Left cardiac atrium (tissue), 4 donors: ENCODE measurements around the gene ZNF764. TPM values are rescaled to one million over a fixed set of nuclear protein-coding genes. Genes with fewer than 3 reads are reported as not detected.
"Not testable (repeated sequence)": the region's sequence is repeated elsewhere in the genome, so short reads cannot be mapped to it uniquely, and the experiment has no call there.

Experiments used
- ATAC-seq, 2 donors: fragments of 200-7000 bp; cut with Tn5 transposase; one replicate each; pipeline ENCODE4 v1.9.1; 2020; ENCODE audit warnings: mild to moderate bottlenecking in 2 of 2, moderate library complexity in 2 of 2
- DNase-seq: peaks from one replicate; pipeline ENCODE4 v3.0.0-alpha.2; 2020
- intact Hi-C, 2 donors: fragments of 100-400 bp; cut with DNase I; formaldehyde crosslinking; loops; one replicate each; pipeline versions ENCODE4 v1.14.1 to v1.15.1; 2022 to 2023
- total RNA-seq, 2 donors: library from RNA; stranded (reverse); fragmentation: NEBNext Ultra II Directional; extraction: Animal tissue kit (Norgen Biotek cat#: 25700); gene quantifications; one replicate each; pipeline ENCODE4 v1.2.1, GENCODE V29; 2021
- donor health status: DM: no; HTN: yes; CAD: no.
- donor health status: DM: no; HTN: yes; CAD: no; lungs with severe emphysema.
- donor health status: DM: yes; HTN: yes; CAD: no.
- donor health status: Dilated cardiomyopathy.

The ZNF764 gene
- total RNA-seq, 2 donors from 2014 or later: 5.7 to 8.7 TPM

GRCh38 chr16:30534368-30535105 lies 23.6 kb downstream of the ZNF764 start, which contains the start of gene ZNF747:
Gene ZNF747 (minus strand): TSS chr16:30534858. CDS start chr16:30534679, 179 bp downstream.
- DNase-seq (peak; percentile 94), ATAC-seq (peak; percentile 91 to 93)
- intact Hi-C loops: loop anchor here in 1 of 2 donors (2.0 kb wide), 1 partner anchor 24 kb away; the partner anchor contains the start of gene ZNF764

- intact Hi-C loops: loop anchor here in 1 of 2 donors (2.0 kb wide), 1 partner anchor 25 kb away; the partner anchor contains the start of gene ZNF764
- no peak for DNase-seq
These were observed 24.3 kb downstream of the ZNF764 start for GRCh38 chr16:30533748-30534367.

GRCh38 chr16:30533146-30533522 lies 25.0 kb downstream of the ZNF764 start:
- intact Hi-C loops: no loop called here
- no peak for DNase-seq

More at GRCh38 chr16:30533748-30534367, 24.3 kb downstream of the ZNF764 start:
- ATAC-seq: peak in 1 of 2 donors; percentile 6

GRCh38 chr16:30532285-30533145 lies 25.7 kb downstream of the ZNF764 start:
- DNase-seq: no peak
- intact Hi-C loops: no loop called here
- no peak for ATAC-seq

More at GRCh38 chr16:30533146-30533522, 25.0 kb downstream of the ZNF764 start:
- ATAC-seq: no peak

GRCh38 chr16:30530163-30531037 lies 27.8 kb downstream of the ZNF764 start:
- intact Hi-C loops: no loop called here
- no peak for DNase-seq
- ATAC-seq: no peak

DNA sequence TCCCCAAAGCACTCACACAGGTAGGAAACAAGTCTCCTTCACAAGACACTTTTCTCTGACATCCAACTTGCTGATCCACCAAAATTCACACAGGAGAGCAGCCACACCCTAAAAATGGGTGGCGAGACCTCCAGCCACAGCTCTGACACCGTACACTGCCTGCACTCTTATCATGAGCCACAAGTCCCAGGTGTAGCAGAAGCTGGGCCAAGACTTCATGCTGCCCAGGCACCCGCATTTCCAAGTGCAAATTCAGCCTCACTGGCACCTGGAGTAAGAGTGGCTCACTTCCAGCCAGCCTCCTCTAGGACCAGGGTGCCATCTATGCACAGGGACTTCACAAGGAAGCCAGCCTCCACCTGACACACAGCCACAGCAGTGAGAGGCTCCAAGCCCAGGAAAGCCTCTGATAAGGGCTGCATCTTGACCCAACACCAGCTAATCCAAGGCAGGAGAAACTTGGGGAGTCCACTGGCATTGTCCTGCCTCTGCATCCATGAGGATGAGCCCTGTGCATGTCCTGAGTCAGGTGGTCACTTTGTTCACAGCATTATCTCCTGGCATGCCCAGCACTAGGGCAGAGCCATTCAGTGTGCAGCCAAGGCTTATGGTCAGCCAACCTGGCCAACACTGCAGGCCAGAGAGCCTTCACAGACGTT lies 29.2 kb downstream of the ZNF764 start:
- intact Hi-C loops: loop anchor here in 1 of 2 donors (5.0 kb wide), 2 partner anchors 43 to 82 kb away; partner anchors contain the start of genes SEPHS2 and ZNF688
- ATAC-seq (no peak), DNase-seq (no peak)

- ATAC-seq (no peak), DNase-seq (no peak)
- intact Hi-C loops: loop anchor here in 1 of 2 donors (5.0 kb wide), 2 partner anchors 45 to 80 kb away; partner anchors contain the start of genes SEPHS2 and ZNF688
These were observed 30.5 kb downstream of the ZNF764 start for GRCh38 chr16:30527635-30528178.

GRCh38 chr16:30526823-30527634 lies 31.1 kb downstream of the ZNF764 start:
- intact Hi-C loops: loop anchor here in 1 of 2 donors (5.0 kb wide), 2 partner anchors 45 to 80 kb away; partner anchors contain the start of genes SEPHS2 and ZNF688
- ATAC-seq (peak; percentile 93 to 95), DNase-seq (peak; percentile 99)

DNA sequence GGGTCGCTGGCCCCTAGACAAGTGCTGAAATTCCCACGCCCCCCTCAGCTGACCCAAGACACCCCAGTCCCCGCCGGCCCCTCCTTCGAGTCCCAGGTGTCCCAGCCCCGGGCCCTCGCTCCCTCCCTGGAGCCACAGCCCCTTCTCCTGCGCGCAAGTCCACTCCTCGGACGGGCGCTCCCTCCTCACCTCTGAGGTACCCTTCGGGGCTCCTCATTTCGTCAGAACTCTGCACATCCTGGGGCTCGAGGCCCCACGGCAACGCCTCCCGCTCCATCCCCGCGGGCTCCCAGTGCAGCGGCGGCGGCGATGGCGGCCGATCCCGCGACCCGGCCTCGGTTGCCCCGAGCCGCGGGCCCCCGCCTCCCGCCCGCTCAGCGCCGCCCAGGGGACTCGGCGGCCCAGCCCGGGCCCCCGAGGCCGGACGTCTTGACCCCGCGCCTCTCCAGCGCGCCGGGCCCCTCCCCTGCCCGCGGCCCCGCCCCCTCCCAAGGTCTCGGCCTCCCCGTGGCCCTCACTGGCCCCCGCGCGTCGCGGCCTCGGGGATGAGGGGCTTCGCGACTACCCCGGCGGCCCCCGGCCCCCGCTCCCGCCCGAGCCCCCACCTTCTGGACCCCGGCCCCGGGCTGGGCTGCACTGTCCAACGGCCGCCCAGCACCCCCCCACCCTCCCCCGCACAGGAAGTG lies 31.9 kb downstream of the ZNF764 start, which contains the start of gene ZNF768:
Gene ZNF768, minus strand, starts transcription at position 430 of the 686 bp plus-strand sequence. Its CDS starts 153 bp downstream, at position 277.
- ATAC-seq (peak; percentile 58 to 67), DNase-seq (peak; percentile 70)
- intact Hi-C loops: loop anchor here in 1 of 2 donors (5.0 kb wide), 2 partner anchors 46 to 79 kb away; partner anchors contain the start of genes SEPHS2 and ZNF688

DNA sequence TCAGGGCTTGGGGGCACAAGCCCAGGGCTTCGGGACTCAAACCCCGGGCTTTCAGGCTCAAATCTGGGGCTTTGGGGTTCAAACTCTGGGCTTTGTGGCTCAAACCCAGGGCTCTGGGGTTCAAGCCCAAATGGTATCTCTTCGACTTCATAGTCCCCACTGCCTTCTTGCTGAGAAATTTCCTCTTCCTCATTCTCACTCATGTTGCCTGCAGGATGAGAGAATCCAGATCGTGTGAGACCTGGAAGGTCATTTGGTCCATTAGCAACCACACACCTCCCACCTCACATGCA lies 32.4 kb downstream of the ZNF764 start:
- DNase-seq: no peak
- ATAC-seq: no peak
- intact Hi-C loops: loop anchor here in 1 of 2 donors (5.0 kb wide), 2 partner anchors 47 to 78 kb away; partner anchors contain the start of genes SEPHS2 and ZNF688

GRCh38 chr16:30524575-30525568 lies 33.3 kb downstream of the ZNF764 start:
- ATAC-seq (no peak), DNase-seq (no peak)
- intact Hi-C loops: loop anchor here in 1 of 2 donors (5.0 kb wide), 2 partner anchors 47 to 78 kb away; partner anchors contain the start of genes SEPHS2 and ZNF688

DNA sequence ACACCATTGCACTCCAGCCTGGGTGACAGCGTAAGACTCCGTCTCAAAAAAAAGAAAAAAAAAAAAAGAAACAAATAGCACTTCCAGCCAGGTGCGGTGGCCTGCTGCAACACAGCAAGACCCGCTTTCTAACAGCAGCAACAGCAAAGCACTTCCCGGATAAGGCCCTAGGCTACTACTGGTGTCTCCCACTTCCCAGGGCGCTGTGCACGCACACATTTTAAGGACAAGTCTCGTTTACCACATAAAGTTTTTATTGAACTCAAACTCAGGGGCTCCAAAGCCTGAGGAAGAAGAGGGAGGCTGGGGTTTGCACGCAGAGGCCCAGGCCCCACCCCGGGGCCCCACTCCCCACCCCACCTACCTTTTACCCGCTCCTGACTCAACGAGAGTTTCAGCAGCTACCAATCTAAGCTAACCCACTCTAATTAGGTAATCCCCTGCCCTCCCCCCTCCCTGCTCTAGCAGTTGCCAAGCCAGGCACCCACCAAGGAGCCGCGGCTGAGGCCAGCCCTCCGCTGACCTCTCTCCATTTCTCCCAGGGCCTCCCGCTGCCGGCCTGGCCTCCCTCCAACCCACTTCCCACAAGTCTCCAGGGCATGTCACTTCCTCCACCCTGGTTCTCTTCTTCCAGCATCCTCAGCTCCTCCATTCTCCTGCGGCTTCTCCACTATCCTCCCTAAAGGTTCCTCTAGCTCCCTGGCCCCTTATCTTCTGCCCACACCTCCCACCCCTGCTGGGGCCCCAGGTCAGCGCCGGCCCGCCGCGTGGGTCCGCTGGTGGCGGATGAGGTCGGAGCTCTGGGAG lies 34.2 kb downstream of the ZNF764 start:
- no peak for ATAC-seq
- intact Hi-C loops: no loop called here
- DNase-seq: peak; percentile 51

DNA sequence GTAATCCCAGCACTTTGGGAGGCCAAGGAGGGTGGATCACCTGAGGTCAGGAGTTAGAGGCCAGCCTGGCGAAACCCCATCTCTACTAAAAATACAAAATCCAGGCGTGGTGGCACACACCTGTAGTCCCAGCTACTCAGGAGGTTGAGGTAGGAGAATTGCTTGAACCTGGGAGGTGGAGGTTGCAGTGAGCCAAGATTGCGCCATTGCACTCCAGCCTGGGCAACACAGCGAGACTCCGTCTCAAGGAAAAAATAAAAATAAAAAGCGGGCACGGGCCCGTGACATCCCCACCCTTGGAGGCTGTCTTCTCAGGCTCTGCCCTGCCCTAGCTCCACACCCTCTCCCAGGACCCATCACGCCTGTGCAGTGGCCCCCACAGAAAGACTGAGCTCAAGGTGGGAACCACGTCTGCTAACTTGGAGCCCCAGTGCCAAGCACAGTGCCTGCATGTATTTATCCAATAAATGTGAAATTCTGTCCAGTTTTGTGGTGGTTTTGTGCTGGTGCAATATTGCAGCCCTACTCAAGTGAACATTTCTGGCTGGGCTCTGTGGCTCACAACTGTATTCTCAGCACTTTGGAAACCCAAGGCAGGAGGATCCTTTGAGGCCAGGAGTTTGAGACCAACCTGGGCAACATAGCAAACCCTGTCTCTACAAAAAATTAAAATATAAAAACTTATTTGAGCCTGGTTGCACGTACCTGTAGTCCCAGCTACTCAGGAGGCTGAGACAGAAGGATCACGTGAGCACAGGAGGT lies 35.3 kb downstream of the ZNF764 start:
- intact Hi-C loops, ATAC-seq, DNase-seq: not testable (repeated sequence)
